Inferior parietal cortex (tissue), 1 donor: ENCODE measurements around the gene MTRF1.
"Not testable (repeated sequence)": the region's sequence is repeated elsewhere in the genome, so short reads cannot be mapped to it uniquely, and the experiment has no call there.

ENCODE experiments used
- DNase-seq: peaks from one replicate; pipeline ENCODE4 v3.0.0-alpha.2; 2016; ENCODE audit errors: extremely low spot score

The MTRF1 gene

DNA sequence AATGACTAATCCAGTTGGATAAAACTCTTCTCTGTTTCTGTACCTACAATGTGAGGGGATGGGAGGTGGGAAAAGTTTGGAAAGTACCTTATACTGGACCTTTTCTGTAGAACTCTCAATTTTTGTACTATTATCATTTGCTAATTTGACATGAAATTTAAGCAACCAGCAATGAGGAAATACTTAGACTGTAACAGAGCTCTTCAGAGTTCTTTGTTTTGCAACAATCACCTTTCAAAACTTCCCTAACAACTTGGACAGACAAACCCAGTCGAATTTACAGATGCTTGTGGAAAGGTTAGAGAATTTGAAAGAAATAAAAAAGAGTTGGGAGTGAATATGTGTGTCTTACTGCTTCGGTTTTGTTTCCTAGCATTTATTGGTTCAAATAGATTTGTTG is 85.8 kb downstream of the MTRF1 start:
- DNase-seq, result no peak

DNA sequence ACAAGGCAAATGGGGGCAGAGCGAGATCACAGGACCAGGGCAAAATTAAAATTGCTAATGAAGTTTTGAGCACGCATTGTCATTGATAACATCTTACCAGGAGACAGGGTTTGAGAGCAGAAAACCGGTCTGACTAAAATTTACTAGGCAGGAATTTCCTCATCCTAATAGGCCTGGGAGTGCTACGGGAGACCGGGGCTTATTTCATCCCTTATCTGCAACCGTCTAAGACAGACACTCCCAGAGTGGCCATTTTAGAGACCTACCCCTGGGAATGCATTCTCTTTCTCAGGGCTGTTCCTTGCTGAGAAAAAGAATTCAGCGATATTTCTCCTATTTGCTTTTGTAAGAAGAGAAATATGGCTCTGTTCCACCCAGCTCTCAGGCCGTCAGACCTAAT is 87.8 kb downstream of the MTRF1 start:
- not testable (repeated sequence) for DNase-seq
